ENCODE results near the gene PIK3R5.

PIK3R5 gene

GRCh38 chr17:8849311-8850041 lies 116.0 kb downstream of the PIK3R5 start:
- no peak for DNase-seq

DNA sequence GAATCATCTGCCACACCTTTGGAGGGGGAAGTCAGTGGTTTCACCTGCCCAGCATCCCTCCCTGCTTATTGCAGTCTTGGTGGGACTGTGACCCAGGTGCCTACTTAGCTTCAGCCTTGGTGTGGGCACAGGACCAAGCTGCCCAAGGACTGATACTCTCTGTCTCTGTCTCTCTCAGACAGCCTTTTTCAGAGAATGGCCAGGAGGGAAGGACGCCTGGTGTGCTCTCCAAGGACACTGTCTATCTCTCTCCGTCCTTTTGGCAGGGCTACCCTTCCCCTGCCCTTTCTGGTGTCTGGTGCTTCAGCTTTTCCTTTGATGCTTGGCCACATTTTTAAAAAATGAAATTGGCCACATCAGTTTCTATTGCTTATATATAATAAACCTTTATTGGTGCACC lies 117.6 kb downstream of the PIK3R5 start:
- no peak for DNase-seq

DNA sequence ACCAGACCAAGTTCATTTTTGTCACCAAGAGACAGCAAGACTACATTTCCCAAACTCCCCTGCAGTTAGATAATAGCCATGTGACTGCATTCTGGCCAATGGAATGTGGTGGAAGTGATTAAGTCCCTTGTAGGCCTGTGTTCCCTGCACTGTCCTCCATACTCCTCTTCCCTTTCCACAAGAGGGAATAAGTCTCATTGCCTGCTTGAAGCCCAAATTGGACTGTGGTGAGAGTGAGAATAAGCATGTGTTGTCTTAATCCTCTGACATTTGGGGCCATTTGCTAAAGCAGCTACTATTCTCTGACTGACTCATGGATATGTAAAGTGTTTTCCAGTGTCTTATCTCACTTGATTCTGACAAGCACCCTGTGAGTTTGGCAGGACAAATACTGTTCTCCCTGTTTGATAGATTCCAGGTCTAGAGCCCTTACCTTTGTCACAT lies 118.7 kb downstream of the PIK3R5 start:
- DNase-seq: no peak

GRCh38 chr17:8844229-8845218 lies 121.0 kb downstream of the PIK3R5 start:
- no peak for DNase-seq

DNA sequence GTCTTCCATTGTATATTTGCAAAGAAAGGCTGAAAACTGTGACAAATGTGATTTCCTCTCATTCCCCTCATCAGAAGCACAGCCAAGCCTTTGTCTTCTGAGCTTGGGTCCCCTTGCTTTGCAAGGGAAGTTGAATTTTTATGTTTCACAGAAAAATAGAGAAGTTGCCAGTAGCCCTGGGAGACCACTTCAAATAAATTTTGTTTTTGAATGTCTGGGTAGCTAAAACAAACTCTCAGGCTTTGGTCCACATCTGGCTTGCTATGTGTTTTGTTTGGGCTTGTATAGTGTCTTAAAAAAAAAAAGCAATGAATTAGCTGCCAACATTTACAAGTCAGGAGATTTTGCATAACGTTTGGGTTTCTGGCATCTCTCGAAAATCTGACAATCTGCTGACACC lies 122.2 kb downstream of the PIK3R5 start:
- DNase-seq: no peak

GRCh38 chr17:8841844-8842243 lies 123.7 kb downstream of the PIK3R5 start:
- DNase-seq: no peak

- DNase-seq: no peak
These were observed 126.0 kb downstream of the PIK3R5 start for GRCh38 chr17:8839410-8839935.

DNA sequence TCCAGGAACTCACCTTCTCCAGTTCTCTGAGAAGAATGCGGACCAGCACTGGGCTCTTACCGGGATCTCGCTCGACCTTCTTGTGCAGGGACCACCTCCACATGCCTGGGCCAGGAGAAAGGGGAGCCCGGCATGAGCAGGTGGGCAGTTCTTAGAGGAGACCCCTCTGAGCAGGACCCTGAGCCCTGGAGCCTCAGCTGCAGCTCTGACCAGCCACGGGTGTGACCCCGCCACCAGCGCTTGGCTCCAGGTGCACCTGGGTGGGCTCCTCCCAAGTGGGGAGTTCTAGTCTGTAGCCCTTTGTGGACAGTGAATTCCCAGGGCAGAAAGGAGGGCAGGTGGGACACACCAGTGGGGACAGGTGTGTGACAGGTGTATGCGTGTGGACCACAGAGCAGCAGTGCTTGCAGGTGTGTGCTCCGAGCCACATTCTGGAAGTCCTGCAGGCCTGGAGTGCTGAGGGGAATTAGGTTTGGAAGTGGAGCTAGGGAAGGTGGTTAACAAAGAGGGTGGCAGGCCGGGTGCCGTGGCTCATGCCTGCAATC lies 126.9 kb downstream of the PIK3R5 start:
- DNase-seq: no peak

DNA sequence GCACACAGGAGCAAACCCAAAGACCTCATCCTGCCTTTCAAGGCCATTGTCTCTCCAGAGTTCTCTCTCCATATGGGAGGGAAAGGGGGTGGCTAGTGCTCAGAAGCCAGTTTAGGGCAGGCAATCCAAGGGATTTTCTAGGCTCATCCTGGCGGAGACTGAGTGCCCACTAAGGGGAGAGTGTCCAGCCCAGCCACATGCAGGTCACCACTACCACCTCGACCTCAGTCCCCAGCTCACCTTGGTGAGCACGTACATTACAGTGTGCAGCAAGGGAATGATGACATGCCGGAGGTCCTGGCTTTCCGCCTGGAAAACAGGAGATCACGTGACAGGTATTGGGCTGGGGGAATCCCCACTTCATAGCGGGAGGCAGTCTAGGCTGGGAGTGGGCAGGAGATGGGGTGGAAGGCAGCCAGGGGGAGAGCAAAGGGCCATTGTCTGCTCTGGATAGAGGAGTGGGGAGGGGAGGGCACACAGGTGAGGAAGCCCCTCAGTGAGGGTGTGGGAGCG lies 127.9 kb downstream of the PIK3R5 start:
- no peak for DNase-seq

GRCh38 chr17:8836821-8837562 lies 128.5 kb downstream of the PIK3R5 start:
- no peak for DNase-seq

GRCh38 chr17:8835631-8836364 lies 129.7 kb downstream of the PIK3R5 start:
- no peak for DNase-seq

DNA sequence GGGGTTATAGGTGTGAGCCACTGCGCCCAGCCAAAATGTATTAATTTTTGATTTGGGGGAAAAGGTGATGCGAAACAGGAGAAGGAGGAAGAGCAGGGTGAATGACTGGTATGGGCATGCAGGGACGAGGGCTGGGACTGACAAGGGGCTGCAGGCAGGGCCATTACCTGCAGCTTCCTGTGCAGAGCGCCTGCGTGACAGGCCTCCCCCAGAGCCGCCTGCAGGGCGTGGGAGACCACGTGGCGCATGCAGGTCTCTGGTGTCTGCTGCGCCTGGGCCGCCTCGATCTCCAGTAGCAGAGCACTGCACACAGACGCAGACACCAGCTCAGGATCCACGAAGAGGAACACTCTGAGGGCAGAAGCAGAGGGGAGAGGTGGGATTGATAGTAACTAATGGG lies 130.4 kb downstream of the PIK3R5 start:
- no peak for DNase-seq

GRCh38 chr17:8832711-8833352 lies 132.7 kb downstream of the PIK3R5 start:
- DNase-seq: no peak

GRCh38 chr17:8831234-8831849 lies 134.2 kb downstream of the PIK3R5 start:
- no peak for DNase-seq

GRCh38 chr17:8830141-8830540 lies 135.4 kb downstream of the PIK3R5 start:
- DNase-seq: no peak

GRCh38 chr17:8829036-8829941 lies 136.2 kb downstream of the PIK3R5 start:
- DNase-seq: no peak
